ACHN (cell line): ENCODE data around the gene DCST1.
A peak's percentile ranks its signal among the peaks of the same experiment; 100 is the strongest.

Experiments
- DNase-seq: peaks from one replicate; pipeline ENCODE4 v3.0.0-alpha.2; 2015
- in situ Hi-C: cut with HindIII; loops from 2 replicates; pipeline ENCODE4 v1.10.0; 2017; ENCODE audit warnings: low sequenced_read_pairs, low pct_ligation_motif_present, low pct_unique_long_range_greater_than_20kb

The DCST1 gene

DNA sequence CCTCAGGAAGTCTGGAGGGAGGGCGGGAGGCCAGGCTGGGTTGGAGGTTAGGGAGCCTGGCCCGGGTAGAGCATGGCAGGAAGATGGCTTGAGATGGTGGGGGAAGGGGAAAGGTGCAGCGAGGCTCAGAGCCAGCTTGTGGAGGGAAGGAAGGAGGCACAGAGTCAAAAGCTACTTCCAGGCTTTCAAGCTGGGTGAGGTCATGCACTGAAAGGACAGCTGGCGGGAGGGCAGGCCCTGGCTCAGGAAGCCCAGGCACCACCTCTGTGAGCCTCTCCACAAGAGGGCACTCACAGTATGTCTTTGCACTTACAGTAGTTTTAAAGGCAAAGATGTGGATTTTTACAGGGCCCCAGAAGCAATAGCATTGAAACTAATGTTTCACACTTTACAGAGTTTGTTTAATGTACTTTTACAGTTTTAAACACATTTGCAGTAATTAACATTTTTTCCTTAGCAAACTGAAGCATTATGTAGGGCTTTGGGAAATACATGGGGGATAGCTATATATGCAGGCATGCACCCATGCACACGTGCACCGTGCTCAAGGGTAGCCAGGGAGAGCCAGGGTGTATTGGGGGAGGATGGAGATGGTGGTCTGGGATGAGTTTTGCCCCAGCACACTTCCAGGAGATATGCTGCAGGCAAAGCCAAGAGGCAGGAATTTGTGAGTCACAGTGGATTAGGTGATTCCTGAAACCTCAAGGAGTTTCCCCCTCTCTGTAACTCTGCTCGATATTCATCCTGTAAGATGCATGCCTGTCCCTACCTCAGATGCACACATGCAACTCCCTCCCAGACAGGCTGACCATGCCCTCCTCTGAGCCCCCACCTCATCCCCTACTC, 11.4 kb downstream of the DCST1 start:
- in situ Hi-C loops: no loop called here
- DNase-seq: peak; percentile 88

GRCh38 chr1:155048449-155049334, 15.1 kb downstream of the DCST1 start:
- in situ Hi-C loops: no loop called here
- DNase-seq: no peak

GRCh38 chr1:155049651-155050559, 16.3 kb downstream of the DCST1 start:
- in situ Hi-C loops: no loop called here
- DNase-seq: peak; percentile 42

- in situ Hi-C loops: no loop called here
Measured at GRCh38 chr1:155050560-155051341, 17.1 kb downstream of the DCST1 start, which contains the start of gene ADAM15. ADAM15 (plus strand) TSS chr1:155051316; CDS start chr1:155051387, 71 bp downstream.

DNA sequence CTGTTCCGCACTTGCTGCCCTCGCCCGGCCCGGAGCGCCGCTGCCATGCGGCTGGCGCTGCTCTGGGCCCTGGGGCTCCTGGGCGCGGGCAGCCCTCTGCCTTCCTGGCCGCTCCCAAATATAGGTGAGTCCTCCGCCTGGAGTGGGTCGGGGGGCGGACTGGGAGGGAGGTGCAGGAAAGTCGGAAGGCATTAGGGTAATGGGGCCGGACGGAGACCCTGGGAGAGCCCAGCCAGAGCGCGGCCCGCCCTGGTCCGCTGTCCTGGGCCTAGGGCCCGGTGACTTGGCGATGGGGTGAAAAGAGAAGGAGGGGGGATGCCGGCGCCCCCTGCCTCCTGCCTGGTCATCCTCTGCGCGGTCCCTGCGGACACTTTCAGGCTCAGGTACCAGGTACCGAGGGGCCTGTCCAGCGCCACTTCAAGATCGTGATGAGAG, 17.7 kb downstream of the DCST1 start:
- in situ Hi-C loops: no loop called here
- DNase-seq: no peak

More at GRCh38 chr1:155050560-155051341, 17.1 kb downstream of the DCST1 start, which contains the start of gene ADAM15:
- DNase-seq: peak; percentile 90

DNA sequence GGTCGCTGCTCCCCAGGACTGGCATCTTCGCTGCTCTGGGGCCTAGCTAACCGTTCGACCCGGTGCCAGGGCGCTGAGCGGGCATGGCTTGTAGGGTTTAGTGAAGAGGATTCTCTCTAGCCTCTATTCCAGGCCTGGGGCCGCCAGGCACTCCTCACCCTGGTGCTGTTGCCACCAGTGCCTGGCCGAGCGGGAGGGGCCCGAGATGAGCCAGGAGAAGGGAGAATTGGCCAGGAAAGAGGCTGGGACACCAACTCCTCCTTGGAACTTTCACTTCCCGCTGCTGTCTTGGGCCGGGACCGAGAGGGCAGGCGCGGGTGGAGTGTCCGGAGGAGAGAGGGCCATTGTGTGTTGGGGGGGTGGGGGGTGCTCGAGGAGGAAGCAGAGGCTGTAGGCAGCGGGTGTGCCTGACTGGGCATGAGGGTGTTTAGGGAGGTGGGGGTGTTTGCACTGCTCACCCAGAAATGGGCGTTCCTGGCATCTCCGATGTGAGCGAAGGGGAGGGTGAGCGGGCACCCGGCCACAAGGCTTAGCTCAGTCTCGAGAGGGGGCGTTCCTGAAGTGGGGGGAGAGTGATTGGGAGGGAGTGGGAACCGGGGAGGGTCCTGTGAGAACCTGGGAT, 18.3 kb downstream of the DCST1 start:
- DNase-seq: peak; percentile 54
- in situ Hi-C loops: no loop called here

DNA sequence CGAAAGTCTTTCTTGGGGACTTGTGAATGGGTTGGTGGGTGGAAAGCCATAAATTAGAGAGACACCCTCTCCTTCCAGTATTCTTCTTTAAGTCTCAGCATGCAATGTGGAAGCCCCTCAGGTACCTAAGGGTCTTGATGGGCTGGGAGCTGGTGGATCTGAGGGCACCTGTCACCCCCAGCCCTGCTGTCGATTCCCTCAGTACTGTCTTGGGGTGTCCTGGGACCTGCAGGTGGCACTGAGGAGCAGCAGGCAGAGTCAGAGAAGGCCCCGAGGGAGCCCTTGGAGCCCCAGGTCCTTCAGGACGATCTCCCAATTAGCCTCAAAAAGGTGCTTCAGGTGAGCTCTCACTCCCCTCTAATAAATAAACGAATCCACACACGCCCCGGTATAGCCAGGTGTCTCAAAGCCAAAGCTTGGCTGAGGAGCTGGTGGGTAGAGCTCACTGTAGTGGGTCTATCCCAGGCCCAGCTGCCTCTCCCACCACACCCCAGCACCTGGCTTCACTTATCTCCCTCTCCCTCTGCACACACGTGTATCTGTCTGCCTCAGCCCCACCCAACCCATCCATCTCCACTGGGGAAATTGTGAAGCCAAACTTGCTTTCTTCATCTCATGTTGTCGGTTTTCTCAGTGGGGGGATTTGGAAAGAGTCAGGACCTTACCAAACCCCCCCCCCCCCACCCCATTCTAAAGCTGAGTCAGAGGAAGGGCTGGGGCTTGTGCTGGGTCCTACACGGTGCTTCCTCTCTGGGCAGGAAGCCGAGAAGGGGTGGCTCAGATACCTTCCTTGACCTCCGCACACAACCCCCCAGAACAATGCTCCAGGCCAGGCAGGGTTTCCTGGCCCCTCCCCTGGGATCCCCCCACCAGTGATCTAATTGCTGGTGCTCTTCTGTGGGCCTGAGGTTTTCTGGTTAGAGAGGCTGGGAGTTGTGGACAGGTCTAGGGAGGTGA, 19.1 kb downstream of the DCST1 start:
- in situ Hi-C loops: no loop called here
- DNase-seq: peak; percentile 54

DNA sequence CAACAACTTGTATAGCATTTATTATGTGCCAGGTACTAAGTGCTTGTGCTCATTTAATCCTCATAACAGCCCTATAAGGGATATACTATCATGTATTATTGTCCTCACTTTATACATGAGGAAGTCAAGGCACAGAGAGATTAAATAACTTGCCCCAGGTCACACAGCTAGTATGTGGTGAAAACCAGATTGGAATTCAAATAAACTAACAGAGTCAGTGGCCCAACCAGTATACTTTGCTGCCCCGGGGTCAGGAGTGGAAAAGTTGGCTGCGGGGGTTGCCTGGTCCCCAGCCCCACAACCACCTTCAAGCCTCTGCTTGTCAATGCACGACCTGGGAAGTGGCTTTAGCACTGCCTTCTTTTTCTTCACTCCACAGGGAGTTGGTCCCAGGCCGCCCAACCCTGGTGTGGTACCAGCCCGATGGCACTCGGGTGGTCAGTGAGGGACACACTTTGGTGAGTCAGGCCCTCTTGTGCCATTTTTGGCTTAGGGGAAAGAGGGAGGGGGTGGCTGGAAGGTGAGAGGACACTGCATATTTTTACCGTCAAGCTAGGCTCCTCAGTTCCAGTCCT, 20.0 kb downstream of the DCST1 start:
- in situ Hi-C loops: no loop called here
- DNase-seq: no peak

- in situ Hi-C loops: no loop called here
Measured at GRCh38 chr1:155057104-155057503, 23.5 kb downstream of the DCST1 start.

GRCh38 chr1:155057788-155058211, 24.2 kb downstream of the DCST1 start:
- DNase-seq: no peak
- in situ Hi-C loops: no loop called here

More at GRCh38 chr1:155057104-155057503, 23.5 kb downstream of the DCST1 start:
- DNase-seq: no peak

DNA sequence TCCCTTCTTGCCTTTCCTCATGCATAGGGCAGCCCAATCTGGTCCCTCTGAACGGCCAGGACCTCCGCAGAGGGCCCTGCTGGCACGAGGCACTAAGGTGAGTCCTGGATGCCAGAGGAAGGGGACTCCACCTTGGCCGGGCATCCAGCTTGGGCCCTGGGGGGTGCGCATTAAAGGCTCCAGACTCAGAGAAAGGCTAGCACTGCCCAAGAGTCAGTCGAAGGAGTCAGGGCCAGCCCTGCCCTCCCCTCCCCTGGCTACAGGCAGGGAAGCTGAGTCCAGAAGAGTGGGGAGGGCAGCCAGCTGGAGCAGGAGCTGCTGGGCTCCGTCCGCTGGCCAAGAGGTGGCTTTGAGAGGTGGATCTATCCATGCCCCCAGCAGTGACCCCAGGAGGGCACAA, 27.1 kb downstream of the DCST1 start:
- DNase-seq: no peak
- in situ Hi-C loops: no loop called here

- in situ Hi-C loops: no loop called here
Measured at GRCh38 chr1:155061381-155062150, 27.9 kb downstream of the DCST1 start.

DNA sequence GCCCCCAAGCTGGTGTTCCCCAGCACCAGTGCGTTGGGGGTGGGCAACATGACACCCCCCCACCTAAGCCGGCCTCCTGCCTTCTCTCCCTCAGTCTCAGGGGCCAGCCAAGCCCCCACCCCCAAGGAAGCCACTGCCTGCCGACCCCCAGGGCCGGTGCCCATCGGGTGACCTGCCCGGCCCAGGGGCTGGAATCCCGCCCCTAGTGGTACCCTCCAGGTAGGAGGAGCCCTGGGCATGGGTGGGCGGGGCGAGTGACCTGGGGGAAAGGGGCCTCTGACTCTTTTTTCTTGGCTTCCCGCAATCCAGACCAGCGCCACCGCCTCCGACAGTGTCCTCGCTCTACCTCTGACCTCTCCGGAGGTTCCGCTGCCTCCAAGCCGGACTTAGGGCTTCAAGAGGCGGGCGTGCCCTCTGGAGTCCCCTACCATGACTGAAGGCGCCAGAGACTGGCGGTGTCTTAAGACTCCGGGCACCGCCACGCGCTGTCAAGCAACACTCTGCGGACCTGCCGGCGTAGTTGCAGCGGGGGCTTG, 28.6 kb downstream of the DCST1 start:
- DNase-seq: peak; percentile 29
- in situ Hi-C loops: no loop called here

More at GRCh38 chr1:155061381-155062150, 27.9 kb downstream of the DCST1 start:
- DNase-seq: peak; percentile 89

DNA sequence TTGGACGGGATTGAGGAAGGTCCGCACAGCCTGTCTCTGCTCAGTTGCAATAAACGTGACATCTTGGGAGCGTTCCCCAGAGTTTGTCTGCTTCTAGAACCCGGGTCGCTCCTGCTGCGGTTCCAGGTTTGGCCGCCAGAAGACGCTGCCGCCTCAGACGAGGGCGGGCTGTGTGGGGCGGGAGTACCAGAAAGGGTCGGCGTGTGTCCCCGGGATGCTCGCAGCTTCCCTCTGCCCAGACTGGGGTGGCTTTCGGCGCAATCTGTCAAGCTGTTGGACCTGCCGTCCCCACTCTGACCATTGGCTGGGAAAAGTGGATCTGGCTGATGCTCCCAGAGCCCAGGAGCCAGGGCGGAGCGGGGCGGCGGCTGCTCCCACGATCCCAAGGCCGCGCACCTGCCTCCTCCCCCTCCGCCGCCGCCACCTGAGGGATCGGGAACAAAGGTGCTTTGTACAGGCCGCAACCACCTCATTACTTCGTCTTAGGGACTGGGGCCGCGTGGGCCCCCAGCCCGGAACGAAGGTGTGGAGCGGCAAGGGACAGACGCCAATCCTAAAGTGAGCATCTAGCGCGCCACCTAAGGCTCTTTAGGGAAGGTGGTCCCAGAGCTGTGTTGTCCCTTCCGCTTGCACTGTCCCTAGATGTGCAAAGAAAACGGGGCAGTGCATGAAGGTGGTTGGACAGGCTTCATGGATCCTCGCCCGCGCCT, 29.2 kb downstream of the DCST1 start:
- in situ Hi-C loops: no loop called here

More for the DNA sequence above, 29.2 kb downstream of the DCST1 start:
- DNase-seq: peak; percentile 74
